Choroid plexus epithelial cell (primary cell): ENCODE data around the gene DCUN1D5.

Source experiments
- DNase-seq: peaks from one replicate; pipeline ENCODE4 v3.0.0-alpha.2; 2010; ENCODE audit warnings: low read depth
- H3K4me3 ChIP-seq: 2 replicates; pipeline ENCODE4 v1.5.1; 2011; ENCODE audit warnings: low read depth, mild to moderate bottlenecking, control low read depth, low read length, moderate library complexity
- TF ChIP-seq, protein P1 (sequence below): conservative IDR thresholded peaks from 2 replicates; pipeline ENCODE4 v1.5.1; 2011; ENCODE audit warnings: low read depth, mild to moderate bottlenecking, control low read depth, inconsistent platforms, low read length, moderate library complexity

DCUN1D5 gene

DNA sequence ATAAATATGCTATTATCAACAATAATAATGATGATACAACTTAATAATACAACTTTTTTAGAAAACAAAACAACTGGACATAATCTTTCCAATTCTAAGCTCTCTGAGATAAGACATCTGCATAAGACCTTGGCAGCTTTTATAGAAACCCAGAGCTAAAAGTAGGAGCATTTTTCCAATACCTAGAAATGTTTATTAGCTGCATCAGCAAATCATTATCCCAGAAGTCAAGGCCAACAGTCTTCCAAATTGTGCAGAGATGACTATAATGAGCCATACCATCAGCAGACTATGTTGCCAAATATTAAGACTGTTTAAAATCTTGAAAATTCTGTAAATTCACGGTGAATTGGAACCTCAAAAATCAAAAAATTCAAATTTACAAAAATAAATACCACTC, 30.3 kb downstream of the DCUN1D5 start:
- H3K4me3 ChIP-seq: no peak overlapping the region
- TF ChIP-seq, protein P1, sequence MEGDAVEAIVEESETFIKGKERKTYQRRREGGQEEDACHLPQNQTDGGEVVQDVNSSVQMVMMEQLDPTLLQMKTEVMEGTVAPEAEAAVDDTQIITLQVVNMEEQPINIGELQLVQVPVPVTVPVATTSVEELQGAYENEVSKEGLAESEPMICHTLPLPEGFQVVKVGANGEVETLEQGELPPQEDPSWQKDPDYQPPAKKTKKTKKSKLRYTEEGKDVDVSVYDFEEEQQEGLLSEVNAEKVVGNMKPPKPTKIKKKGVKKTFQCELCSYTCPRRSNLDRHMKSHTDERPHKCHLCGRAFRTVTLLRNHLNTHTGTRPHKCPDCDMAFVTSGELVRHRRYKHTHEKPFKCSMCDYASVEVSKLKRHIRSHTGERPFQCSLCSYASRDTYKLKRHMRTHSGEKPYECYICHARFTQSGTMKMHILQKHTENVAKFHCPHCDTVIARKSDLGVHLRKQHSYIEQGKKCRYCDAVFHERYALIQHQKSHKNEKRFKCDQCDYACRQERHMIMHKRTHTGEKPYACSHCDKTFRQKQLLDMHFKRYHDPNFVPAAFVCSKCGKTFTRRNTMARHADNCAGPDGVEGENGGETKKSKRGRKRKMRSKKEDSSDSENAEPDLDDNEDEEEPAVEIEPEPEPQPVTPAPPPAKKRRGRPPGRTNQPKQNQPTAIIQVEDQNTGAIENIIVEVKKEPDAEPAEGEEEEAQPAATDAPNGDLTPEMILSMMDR: no peak
- no peak for DNase-seq

DNA sequence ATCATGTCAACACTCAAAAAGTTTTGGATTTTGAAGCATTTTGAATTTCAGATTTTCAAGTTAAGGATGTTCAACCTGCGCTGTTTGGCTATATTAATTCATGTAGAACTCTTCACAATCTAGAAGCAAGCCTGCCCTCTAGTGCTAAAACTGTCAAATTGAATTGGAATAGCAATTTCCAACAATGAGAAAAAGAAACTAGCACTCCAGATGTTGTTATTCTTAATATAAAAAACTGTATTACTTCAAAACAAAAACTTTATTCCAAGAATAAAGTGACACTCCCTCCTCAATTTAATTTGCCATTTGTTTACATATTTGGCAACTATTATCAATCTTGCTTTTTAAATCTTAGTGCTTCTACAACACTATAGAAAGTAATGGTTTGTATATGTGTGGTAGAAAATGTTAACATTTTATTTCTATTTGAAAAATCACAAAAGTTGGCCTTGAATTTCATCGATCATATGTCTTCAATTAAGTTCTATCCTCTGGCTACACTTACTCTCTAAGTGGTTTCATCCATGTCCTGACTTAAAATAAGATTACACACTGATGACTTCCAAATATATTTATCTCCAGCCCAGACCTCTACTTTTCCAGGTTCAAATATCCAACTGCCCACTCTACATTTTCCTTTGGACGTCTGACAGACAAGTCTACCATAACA, 36.6 kb downstream of the DCUN1D5 start:
- DNase-seq: peak; percentile 76
- TF ChIP-seq, protein P1: peak; percentile 65
- H3K4me3 ChIP-seq: no peak overlapping the region

DNA sequence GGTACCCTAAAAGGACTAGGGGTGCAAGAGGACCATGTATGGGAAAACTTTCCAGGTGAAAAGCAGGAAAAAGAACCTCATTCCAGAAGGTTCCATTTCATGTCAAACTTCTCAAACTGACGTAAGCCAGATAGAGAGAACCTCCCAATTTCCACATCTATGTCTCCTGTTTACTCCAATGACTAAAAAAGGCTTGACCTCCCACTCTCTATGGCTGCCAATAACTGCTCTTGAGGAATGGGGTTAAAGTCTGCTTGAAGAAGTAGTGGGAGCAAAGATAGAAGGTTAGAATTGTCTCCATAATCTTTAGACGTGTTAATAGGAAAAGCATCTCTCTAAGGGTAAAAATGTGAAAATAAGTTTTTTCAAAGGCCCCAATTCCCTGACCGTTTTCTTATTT, 38.0 kb downstream of the DCUN1D5 start:
- DNase-seq: peak; percentile 16
- TF ChIP-seq, protein P1: no peak
- no peak overlapping the region for H3K4me3 ChIP-seq

- H3K4me3 ChIP-seq: no peak overlapping the region
- DNase-seq: peak; percentile 94
- TF ChIP-seq, protein P1: no peak
Measured at GRCh38 chr11:103051981-103052380, 40.0 kb downstream of the DCUN1D5 start.

GRCh38 chr11:103051151-103051801, 40.7 kb downstream of the DCUN1D5 start:
- TF ChIP-seq, protein P1: no peak

DNA sequence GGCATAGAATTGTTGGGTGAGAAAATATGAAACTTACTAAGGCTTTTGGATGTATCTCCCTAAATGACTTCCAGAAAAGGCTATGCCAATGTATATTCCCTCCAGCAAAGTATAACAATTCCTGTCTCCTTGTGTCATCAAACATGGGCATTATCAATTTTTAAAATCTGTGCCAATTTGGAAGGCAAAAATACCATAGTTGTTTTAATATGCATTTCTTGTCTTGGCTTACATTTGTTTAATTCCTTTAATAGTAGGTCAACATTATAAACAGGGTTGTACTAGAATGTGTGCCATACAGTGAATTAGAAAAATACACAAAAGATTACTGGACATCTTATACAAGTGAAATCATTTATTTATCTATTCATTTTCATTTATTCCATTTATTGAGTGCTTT, 41.6 kb downstream of the DCUN1D5 start:
- no peak for DNase-seq
- no peak overlapping the region for H3K4me3 ChIP-seq
- TF ChIP-seq, protein P1: no peak

More at GRCh38 chr11:103051151-103051801, 40.7 kb downstream of the DCUN1D5 start:
- no peak for DNase-seq
- H3K4me3 ChIP-seq: no peak overlapping the region

- peak; percentile 48 for DNase-seq
- no peak overlapping the region for H3K4me3 ChIP-seq
- TF ChIP-seq, protein P1: no peak
Measured at GRCh38 chr11:103047837-103048236, 44.1 kb downstream of the DCUN1D5 start.
